ENCODE data around the gene VAV3. TPM values are rescaled to one million over a fixed set of nuclear protein-coding genes. Genes with fewer than 3 reads are reported as not detected.

Gene VAV3
- total and polyA plus RNA-seq, 2 of the 8 experiments (the other 6 are each of a cell fraction or from before 2014, with no cell fraction given), result 2.9 to 7.9 TPM

DNA sequence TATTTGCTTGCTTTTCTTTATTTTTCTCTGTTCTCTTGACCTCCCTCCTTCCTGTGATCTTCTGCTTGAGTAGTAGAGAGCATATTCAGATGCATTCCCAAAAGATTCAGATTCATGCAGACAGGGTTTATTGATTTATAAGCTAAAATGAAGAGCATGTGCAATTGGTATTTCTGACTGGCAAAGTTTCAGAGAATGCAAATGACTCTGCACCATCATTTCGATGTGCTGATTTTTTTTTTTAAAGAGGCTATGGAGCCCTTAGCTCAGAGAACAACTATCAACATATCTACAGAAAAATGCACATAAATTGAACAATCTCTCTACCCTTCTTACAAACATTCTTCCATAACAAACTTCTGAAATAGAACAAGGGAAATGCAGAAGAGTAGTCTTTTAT lies 312.0 kb downstream of the VAV3 start (continued):
- TF ChIP-seq CHD7 (IDR thresholded peaks at IDR 0.05; ENCODE audit: insufficient replicate concordance, low read length), result no peak
- no peak for TF ChIP-seq ASH2L (IDR thresholded peaks at IDR 0.05; ENCODE audit: low read length)
- TF ChIP-seq RNF2 (IDR thresholded peaks at IDR 0.05; ENCODE audit: borderline replicate concordance, low read depth, low read length, missing control alignments, poor library complexity, severe bottlenecking), result no peak
- no peak for TF ChIP-seq EZH2 (IDR thresholded peaks at IDR 0.05; ENCODE audit: low read depth, low read length, severe bottlenecking)
